GM19324 (cell line): ENCODE results near the gene SNCB.

Source experiments
- ATAC-seq: cut with Tn5 transposase; IDR thresholded peaks from one replicate; pipeline ENCODE4 v1.9.1; 2021; ENCODE audit warnings: mild to moderate bottlenecking, moderate library complexity; ENCODE audit not compliant: unreplicated experiment, low FRiP score

Gene SNCB

DNA sequence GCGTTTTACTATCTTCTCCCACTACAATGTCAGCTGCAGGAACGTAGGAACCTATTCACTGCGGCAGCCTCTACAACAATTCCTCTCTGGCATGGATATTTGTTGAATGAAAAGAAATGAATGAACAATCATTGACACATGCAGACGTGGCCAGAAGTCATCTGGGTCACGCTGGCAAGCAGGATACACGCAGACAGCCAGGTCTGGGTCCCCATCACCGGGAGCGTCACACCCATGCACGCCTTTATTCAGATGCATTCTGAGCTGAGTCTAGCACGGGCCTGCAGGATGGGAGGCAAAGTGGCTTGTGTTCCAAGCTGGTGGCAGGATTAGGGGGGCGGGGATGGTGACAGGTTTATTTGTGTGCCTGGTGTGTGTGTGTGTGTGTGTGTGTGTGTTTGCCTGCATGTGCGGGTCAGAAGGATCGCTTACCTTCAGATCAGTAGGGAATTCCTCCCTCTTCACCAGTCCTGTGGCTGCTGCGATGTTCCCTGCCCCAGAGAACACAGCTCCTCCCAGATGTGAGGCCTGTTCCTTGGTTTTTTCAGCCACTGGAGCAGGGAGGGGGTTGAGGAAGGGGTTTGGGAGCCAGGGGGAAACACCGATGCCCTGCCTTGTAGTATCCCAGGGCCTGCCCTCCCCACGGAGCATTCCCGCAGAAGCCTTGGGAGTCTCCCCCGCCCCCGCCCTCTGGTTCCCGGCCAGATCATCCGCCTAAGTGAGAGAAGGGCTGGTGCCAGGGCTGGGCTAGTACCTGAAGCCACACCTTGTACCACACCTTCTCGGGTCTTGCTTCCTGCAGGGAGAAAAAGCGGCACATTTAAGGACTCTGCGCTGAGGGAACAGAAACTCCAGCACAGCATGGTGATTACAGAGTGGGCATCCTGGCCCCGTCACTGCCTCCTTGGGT lies 4.1 kb downstream of the SNCB start:
- ATAC-seq = no peak

- no peak for ATAC-seq
Measured at GRCh38 chr5:176625512-176625911, 4.8 kb downstream of the SNCB start.

- no peak for ATAC-seq
Measured at GRCh38 chr5:176624938-176625337, 5.4 kb downstream of the SNCB start.

GRCh38 chr5:176624142-176624541 lies 6.2 kb downstream of the SNCB start:
- ATAC-seq = no peak

GRCh38 chr5:176621661-176622079 lies 8.7 kb downstream of the SNCB start:
- ATAC-seq = no peak

DNA sequence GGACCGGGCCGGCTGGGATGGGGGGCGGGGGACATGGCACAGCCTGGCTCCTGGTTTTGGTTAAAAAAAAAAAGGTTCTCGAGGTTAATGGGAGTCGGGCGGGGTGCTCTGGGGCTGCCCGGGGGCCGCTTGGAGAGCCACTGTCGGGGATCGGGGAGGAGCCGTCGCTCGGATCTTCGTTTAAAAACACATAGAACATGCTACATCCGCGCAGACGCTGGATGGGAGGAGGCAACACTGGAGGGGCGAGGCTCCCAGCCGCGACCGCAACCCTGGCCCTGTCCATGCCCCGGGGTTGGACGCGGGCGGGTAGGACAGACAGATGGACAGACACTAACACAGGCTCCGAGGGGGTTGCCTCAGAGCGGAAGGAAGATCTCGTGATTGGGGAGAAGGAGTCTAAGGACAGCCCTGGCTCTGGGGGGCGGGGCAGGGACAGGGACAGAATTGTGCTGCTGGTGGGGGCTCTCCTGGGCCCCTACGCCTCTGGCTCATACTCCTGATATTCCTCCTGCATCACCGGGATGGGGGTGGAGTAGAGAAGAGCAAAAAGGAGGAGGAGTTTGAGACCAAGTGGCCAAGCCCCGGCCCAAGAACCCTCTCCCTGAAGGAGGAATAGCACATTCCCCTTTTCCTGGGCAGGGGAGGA lies 9.9 kb downstream of the SNCB start:
- no peak for ATAC-seq

DNA sequence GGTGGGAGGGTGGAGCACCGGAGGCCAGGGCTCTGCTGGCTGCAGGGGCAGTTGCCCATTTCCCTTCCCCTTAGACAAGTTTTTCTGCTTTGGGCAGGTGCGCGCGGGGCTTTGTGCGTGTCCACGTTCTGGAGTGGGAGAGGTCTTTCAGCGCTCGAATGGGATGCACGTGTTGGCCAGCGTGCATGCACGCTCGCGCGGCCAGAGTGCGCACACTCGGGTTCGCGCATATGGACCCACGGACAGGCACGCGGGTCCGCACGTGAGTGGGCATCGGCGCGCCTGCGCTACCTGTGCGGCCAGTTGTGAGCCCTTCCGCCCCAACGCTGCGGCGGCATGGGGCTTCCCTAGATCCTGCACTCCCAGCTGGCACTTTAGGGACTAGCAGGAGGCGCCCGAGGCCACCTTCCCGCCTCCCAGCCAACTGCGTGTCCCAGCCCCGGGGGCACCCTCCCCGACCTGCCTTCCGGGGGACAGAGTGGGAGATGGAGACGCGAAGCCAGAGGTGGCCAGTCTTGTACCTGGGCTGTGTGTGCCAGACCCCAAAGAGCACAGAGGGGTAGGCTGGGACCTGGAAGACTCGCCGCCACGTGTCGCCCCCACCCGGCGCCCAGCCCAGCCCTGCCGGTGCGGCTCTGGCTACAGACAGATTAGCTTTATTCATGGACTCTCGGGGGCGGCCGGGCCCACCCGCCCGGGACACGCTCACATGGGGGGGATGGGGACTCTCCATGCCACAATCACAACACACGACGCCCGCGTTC lies 10.6 kb downstream of the SNCB start:
- no peak for ATAC-seq

DNA sequence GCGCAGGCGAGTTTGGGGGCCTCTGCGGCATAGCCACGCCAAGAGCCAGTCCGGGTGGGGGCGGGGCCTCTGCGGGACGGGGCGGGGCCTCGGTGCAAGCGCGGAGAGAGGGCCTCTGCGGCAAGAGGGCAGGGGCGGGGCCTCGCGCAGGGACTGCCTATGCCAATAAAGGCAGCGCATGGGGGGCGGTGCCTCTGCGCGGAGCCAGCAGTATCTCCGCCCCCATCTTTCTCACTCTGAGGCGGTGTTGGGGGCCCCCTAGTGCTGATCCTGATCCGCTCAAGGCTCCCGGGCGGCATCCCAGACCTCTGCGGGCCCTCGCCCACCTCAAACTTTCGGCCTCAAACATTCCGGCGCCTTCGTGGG lies 11.1 kb downstream of the SNCB start:
- no peak for ATAC-seq

DNA sequence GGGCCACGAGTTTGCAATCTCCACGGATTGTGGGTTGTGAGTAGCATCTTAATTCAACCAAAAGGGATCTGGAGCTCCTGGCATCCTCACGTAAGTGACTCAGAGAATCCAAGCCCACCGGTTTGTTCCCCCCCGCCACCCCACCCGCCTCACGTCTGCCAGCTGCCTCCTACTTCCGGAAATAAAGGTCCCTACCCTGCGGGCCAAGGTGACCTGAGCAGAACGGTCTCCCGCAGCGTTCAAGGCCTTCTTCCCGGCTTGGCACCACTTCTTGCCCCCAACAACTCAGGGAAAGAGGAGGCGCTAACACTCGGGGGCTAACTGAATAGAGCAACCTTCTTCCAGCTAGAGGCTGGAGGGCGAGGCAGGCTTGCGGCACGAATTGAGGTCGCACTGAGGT lies 11.6 kb downstream of the SNCB start:
- no peak for ATAC-seq

DNA sequence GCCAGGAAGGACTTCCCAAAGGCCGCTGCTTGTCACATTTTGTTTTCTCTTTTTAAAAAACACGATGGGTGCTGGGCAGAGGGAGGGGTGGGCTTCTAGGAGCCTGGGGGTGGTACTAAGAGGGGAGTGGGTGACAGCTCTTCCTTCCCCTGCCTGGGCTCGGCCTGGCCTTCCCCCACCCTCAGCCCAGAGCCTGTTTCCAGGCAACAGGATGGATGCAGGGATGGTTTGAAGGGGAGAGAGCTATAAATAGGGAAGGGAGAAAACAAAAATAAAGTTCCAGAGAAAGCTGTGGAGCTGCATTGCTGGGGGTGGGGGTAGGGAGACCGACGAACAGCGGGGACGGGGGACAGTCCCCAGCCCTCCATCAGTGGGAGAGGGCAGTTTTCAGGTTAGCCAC lies 13.8 kb downstream of the SNCB start:
- ATAC-seq = no peak

- no peak for ATAC-seq
Measured at GRCh38 chr5:176614805-176615478, 15.4 kb downstream of the SNCB start.

- no peak for ATAC-seq
Measured at GRCh38 chr5:176612855-176613254, 17.5 kb downstream of the SNCB start.

DNA sequence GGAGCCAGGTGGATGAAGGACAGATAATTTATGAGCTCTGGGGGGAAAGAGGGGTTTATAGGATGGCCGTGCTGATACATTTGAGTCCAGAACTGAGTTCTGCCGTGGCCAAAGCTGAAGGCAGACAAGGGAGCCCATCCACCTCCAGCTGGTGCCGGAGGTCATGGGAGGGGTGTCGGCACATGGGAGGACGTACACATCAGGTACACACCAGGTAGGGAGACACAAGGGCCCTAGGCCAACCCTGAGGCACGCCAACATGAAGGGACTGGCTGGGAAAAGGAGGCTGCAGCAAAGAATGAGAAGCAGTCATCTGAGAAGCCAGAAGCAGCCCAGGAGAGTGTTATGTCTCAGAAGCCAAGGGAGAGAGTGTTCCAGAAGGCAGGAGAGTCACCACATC lies 18.3 kb downstream of the SNCB start:
- no peak for ATAC-seq

DNA sequence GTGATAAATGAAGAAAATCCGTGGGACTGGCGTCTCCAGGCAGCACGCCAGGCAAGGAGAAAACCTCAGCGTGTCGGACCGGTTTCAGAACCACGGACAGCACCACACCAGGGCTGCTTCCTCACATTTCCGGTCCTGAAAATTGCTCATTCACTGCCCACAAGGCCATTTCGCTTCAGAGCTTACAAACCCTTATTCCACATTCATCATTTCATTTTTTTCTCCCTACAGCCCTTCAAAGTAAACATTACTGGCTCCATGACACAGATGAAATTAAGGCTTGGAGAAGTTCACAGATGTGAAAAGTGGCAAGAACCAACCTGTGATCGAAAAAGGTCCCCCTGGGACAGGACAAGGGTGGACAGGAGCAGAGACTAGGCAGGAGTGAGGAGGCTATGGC lies 18.9 kb downstream of the SNCB start:
- ATAC-seq = no peak

DNA sequence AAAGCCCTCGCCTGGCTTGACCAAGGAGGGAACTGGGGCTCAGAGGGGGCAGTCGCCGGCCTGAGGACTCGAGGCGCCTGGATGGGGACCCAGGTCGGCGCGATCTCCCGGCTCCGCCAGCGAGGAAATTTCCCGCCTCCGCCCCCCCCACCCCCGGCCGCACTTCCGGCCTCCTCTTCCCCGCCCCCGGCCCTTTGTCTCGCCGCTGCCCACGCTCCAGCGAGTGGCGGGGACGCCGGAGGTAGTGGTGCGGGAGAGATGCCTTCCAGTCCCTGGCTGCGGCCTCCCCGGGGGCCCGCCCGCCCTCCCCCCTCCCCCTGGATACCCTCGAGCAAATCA lies 19.9 kb downstream of the SNCB start:
- ATAC-seq = peak; percentile 3

GRCh38 chr5:176609724-176610434 lies 20.5 kb downstream of the SNCB start, which contains the start of gene GPRIN1:
TSS of gene GPRIN1 (minus strand) at chr5:176610156. CDS start at chr5:176599834, 10,322 bp downstream.
- ATAC-seq = peak; percentile 85

- peak; percentile 15 for ATAC-seq
Measured at GRCh38 chr5:176608937-176609723, 21.2 kb downstream of the SNCB start.

DNA sequence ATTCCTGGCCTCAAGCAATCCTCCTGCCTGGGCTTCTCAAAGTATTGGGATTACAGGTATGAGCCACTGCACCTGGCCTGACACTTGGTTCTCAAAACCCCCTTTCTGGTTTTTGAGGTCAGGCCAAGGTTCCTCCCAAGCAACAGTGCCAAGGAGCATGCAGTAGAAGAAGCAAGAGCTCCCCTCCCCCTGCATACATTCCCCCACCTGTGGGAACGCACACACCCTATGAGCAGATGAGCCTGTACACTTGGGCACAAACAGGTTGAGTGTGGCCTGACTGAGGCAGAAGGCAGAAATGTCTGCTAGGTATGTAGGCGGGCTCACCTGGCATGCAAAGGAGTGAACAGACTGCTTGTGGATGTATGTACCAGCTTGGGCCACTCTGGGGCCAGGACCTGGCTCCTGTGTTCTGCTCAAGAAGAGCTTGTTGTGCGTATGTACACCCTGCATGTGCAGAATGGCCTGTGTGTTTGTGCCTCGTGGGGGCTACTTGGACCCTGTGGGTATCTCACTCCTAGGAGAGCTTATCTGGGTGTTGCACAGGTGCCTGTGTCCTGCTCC lies 22.1 kb downstream of the SNCB start:
- no peak for ATAC-seq

DNA sequence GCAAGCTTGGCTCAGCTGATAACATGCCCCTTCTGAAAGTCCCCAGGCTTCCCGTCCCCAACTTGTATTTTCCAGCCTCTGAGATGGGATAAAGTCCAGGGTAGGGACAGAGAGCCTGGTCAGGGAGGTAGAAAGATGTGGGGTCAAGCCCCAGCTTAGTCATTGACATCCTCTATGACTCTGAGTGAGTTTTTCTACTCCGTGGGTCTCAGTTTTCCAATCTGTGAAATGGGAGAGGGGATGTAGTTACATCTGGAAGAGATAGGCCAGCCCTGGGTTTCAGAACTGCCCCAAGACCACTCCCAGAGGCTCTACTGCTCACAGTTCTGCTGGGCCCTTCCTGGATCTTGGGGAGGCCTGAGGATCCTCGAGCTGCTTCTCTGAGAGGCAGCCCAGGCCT lies 23.5 kb downstream of the SNCB start:
- ATAC-seq = no peak
